Colon (tissue), 2 donors: ENCODE results near the gene JAZF1.

ENCODE experiments used
- FAIRE-seq: peaks from 2 replicates; lab custom pipeline; 2012; peaks lifted over from hg19 to GRCh38; lab: Jason Lieb, UNC
- donor health status: control.
- donor health status: control.

JAZF1 gene

DNA sequence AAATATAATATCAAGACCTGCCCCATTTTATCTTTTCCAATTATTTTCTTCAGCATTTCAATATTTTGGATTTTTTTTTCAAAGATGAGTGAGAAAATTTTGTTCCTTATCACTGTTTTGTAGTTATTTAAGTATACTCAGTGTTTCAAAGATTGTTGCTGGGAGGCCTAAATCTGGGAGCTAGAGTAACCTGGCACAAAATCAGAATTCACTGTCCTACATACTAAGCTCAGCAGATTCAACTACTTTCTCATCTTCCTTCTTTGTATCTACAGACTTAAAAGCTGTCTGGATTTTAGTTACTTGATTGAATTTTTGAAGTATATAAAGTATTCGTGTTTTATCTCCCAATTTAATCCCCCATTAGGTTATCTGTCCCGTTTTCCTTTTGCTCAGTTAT is 354.7 kb downstream of the JAZF1 start:
- FAIRE-seq = no peak

GRCh38 chr7:27822245-27822644 is 358.4 kb downstream of the JAZF1 start:
- FAIRE-seq = no peak

DNA sequence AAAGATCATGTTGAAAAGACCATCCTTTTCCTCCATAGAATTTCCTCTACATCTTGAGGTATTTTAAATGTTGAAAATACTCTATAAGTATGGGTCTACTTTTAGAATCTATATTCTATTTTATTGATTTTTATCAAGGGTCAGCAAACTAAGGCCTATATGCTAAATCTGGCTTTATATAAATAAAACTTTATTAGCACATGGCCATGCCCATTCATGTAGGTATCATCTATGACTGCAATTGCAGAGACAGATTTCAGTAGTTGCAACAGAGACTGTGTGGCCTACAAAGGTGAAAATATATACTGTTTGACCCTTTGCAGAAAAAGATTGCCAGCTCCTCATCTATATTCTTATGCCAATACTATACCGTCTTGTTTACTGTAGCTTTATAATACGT is 367.9 kb downstream of the JAZF1 start:
- no peak for FAIRE-seq

DNA sequence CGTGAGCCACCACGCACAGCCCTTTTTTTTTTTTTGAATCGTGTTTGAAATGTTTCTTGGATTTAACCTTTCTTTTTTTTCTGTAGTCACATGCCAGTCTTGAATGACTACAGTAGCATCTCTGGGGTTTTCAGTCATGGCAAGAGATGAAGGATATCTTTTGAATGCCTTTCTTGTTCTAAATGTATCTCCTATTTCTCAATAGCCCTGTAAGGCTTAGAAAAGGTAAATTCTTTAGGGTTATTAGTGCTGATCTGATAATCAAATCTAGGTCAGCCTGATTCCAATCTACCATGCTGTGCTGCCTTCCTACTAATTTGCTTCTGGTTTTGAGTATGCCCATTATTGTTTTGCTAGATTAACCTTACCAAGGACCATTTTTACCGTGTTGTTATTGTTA is 370.4 kb downstream of the JAZF1 start:
- no peak for FAIRE-seq

DNA sequence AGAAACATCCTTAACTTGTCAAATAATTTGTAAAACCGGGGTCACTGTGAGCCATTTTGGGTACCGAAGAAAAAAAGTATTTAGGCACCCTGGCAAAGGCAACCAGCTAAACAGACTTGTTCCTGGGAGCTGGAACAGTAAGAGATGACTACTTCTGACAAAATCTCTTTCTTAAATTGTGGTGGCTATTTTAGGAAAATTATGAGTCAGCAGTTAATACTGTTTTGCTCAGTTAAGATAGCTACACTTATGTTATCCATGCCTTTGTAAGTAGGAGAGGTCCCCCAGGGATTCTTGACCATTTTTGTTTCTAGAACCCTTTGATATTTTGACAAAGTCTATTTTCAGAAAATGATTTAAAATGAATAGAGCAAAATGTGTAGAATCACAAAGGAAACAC is 372.0 kb downstream of the JAZF1 start:
- FAIRE-seq = no peak

GRCh38 chr7:27804139-27804538 is 376.5 kb downstream of the JAZF1 start:
- no peak for FAIRE-seq

DNA sequence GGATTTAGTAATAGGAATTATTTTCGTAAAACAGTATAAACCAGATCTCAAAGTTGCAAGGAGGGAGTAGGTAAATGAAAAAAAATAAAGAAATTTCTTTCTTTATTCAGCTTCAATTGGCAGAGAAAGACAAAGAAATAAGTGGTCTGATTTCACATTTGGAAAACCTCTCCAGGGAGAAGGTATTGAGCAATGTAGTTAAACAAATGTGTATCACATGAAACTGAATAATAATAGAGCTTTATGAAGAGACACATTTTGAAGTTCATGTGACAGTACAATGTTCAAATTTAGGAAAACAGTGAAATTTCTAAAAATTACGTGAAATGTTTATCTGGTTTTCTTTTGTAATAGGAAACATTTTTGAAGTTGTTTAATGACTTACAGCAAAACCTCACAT is 377.6 kb downstream of the JAZF1 start:
- no peak for FAIRE-seq

DNA sequence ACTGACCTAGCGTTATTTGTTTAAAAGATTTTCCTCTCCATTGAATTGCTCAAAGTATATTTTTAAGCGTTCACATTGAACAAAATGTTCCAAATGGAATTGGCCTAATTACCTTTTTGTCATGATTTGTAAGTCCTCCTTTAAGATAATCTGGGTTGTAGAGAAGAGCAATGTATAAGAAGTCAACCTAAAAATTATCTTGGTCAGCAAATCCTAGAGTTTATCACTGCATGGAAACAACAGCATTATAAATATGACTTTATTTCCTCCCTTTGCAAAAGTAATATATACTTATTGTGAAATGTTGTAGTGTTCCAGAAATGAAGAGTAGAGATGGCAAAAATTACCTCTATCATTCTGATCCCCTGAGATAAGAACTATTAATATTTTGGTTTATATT is 381.4 kb downstream of the JAZF1 start:
- no peak for FAIRE-seq

DNA sequence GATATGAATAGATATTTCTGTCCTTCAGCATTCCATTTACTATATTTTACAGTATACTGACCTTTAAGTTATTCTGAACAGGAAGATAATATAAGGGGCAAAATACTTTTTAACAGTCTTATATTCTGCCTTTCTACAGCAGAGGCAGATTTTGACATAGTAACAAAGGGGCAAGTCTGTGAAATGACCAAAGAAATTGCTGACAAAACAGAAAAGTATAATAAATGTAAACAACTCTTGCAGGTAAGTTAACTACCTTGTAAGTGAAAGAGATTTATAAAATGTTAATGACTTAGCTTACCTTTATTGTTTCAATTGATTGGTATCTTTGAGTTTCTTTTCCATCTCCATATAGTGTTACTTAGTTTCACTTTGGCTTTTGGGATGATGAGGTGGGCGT is 384.6 kb downstream of the JAZF1 start:
- no peak for FAIRE-seq

DNA sequence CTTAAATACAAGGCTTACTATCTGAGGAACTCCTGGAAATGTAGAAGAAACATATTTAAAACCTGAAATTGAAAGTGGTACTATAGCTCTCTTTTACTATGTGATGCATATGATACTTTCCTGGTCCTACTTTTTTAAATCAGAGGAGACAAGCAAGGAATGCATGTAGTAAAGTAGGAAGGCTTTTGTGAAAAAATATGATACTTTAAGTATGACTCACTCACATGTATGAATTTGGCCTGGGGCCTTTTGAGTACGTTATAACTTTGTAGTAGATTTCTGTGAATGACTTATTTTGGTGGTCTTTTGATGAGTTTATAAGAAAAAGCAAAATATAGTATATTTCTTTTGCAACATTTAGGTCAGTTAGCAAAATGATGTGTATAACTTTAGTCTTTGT is 386.8 kb downstream of the JAZF1 start:
- FAIRE-seq = no peak

GRCh38 chr7:27788437-27788836 is 392.2 kb downstream of the JAZF1 start:
- FAIRE-seq = no peak

DNA sequence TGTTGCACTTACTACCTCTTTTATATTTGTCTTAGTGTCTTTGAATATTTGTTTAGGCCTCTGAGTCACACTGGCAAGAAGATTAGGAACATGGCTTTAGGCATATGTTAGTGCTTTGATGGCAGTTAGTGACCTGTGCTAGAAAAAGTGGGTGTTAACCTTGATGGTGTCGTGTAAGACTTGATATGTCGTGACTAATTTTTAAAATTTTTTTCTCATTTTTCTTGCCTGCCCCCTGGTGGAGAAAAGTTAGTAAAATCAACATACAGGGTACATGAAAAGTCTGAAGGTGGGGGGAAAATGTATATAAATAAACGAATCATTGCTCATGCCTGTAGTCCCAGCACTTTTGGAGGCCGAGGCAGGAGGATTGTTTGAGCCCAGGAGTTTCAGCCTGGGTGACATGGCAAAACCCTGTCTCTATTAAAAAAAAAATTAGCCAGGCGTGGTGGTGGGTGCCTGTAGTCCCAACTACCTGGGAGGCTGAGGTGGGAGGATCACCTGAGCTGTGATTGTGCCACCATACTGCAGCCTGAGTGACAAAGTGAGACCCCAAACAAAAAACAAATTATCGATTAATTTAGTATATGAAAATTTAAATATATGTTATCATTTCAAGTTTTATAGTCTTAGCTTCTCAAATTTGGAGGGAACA is 396.1 kb downstream of the JAZF1 start:
- no peak for FAIRE-seq

DNA sequence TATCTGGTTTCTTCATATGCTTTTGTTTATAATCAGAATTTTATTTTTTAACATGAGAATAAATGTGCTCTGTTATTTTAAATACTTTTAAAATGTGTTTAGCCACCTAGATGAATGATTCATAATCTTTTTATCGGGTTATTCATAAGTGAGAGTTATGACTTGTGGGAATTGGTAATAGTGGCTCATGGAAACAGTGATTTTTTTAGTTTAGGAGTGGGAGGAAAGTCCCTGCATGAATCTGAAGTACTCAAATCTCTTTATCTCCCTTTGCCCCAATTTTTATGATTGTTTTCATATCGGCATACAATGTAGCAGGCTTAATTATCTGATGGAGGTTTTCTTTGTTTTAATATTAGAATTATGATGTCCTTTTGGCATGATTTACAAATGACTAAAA is 397.7 kb downstream of the JAZF1 start:
- FAIRE-seq = no peak

- no peak for FAIRE-seq
These were observed 399.4 kb downstream of the JAZF1 start for GRCh38 chr7:27781188-27781587.
